Measurements from ENCODE around the gene LVRN.

LVRN gene

DNA sequence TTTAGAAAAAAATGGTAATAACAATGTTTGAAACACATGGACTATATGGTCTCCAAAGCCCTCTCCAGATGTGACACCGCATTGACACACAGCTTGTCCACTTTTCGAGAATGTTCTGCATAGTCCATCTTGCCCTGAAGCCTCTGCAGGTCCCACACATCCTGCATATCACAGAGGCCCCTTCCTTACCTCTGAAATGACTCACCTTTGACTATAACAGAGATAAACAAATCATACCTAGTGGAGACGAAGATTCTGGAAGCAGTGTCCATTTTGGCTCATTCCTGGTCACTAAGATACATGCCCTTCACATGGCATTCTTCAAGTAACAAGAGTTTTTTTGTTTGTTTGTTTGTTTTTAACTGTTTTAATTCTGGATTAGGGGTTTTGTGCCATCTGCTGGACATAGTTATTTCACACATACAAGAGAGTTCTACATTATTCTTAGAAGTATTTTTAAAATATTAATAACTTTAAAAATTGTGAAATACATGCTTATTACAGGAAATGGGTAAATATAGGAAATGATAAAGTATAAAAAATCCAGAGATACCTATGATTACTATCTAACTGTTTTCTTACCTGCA is 75.1 kb downstream of the LVRN start:
- in situ Hi-C loops (cut with HindIII; ENCODE audit: low sequenced_read_pairs), result no loop called here
- TF ChIP-seq, protein P1, sequence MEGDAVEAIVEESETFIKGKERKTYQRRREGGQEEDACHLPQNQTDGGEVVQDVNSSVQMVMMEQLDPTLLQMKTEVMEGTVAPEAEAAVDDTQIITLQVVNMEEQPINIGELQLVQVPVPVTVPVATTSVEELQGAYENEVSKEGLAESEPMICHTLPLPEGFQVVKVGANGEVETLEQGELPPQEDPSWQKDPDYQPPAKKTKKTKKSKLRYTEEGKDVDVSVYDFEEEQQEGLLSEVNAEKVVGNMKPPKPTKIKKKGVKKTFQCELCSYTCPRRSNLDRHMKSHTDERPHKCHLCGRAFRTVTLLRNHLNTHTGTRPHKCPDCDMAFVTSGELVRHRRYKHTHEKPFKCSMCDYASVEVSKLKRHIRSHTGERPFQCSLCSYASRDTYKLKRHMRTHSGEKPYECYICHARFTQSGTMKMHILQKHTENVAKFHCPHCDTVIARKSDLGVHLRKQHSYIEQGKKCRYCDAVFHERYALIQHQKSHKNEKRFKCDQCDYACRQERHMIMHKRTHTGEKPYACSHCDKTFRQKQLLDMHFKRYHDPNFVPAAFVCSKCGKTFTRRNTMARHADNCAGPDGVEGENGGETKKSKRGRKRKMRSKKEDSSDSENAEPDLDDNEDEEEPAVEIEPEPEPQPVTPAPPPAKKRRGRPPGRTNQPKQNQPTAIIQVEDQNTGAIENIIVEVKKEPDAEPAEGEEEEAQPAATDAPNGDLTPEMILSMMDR (IDR thresholded peaks at IDR 0.05; ENCODE audit: low read depth, low read length, missing control alignments), result no peak
- H3K4me3 ChIP-seq (ENCODE audit: low read depth, low read length), result no peak overlapping the region
- DNase-seq (ENCODE audit: low read depth), result no peak

DNA sequence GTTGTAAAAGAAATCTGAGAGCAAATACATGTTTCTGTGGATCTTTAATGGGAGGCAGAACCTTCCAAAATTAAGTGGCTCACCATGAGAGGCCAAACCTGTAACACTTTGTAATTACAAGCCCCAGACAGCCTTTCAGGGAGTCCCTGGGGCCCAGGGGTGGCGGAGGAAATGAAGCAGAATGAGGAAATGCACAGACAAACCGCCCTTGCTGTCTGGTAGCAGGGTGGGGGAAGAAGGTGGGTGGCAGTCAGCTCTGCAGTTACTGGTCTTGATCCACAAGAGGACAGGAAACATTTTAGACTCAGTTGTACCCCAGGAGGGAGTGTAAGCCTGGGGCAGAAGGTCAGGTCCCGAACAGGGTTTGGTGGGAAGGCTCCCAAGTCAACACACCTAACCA is 76.5 kb downstream of the LVRN start:
- TF ChIP-seq, protein P1 (IDR thresholded peaks at IDR 0.05; ENCODE audit: low read depth, low read length, missing control alignments), result no peak
- H3K4me3 ChIP-seq (ENCODE audit: low read depth, low read length), result no peak overlapping the region
- in situ Hi-C loops (cut with HindIII; ENCODE audit: low sequenced_read_pairs), result no loop called here
- no peak for DNase-seq (ENCODE audit: low read depth)

DNA sequence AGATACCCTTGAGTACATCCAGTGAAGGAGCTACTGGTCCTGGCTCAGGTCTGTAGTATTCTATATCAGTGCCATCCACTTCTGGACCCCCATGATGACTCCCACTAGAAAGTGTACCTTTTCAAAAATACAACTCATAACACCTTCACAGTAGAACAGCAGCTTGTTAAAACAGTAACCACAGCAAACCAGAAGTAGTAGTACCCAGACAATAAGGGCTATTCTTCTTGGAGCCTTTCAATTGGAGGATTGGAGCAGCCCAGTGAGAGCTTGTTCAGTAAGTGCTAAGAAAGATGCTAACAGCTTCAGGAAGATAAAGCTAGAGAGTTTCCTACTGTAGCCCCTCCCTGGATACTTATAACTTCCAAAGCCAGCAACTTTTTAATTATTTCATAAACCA is 80.1 kb downstream of the LVRN start:
- TF ChIP-seq, protein P1 (IDR thresholded peaks at IDR 0.05; ENCODE audit: low read depth, low read length, missing control alignments), result no peak
- in situ Hi-C loops (cut with HindIII; ENCODE audit: low sequenced_read_pairs), result loop anchor here (5.0 kb wide), 1 partner anchor 70 kb away; no protein-coding TSS in a partner anchor
- DNase-seq (ENCODE audit: low read depth), result no peak
- no peak overlapping the region for H3K4me3 ChIP-seq (ENCODE audit: low read depth, low read length)

DNA sequence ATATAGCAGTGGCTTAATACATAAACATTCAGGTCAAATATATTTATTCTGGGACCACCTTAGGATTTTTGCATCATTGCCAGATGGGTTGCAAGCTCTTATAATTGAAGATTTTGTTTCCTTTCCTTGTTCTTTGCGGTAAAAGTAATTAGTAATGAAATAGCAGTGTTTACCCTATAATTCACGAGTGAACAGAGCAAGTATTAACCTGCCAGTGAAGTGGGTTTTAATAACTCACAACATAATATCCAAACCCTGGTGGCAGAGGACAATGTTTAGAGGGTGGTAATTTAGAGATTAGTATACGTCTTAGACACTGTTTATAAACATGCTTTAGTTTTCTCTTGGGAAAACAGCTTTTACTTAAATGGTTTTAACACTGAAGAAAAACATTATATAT is 81.8 kb downstream of the LVRN start:
- in situ Hi-C loops (cut with HindIII; ENCODE audit: low sequenced_read_pairs), result loop anchor here (5.0 kb wide), 1 partner anchor 72 kb away; no protein-coding TSS in a partner anchor
- no peak overlapping the region for H3K4me3 ChIP-seq (ENCODE audit: low read depth, low read length)
- TF ChIP-seq, protein P1 (IDR thresholded peaks at IDR 0.05; ENCODE audit: low read depth, low read length, missing control alignments), result no peak
- no peak for DNase-seq (ENCODE audit: low read depth)

DNA sequence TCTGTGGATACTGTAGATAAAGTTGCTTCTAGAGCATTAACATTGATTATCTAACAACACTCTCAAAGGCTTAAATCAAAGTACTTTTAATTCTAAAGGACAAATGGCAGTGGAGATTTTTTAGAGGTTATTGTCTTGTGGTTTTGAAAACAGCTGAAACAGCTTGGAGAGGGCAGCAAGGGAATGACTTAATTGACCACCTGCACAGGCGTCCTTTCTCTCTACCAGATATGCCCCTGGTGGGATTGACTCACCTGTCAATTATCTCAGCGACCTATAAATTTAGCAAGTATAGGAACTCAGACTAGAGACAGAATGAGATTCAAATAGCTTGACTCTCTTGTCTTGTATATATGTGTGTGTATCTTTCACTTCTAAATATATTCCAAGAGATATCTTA is 83.5 kb downstream of the LVRN start:
- in situ Hi-C loops (cut with HindIII; ENCODE audit: low sequenced_read_pairs), result no loop called here
- TF ChIP-seq, protein P1 (IDR thresholded peaks at IDR 0.05; ENCODE audit: low read depth, low read length, missing control alignments), result no peak
- H3K4me3 ChIP-seq (ENCODE audit: low read depth, low read length), result no peak overlapping the region
- no peak for DNase-seq (ENCODE audit: low read depth)

DNA sequence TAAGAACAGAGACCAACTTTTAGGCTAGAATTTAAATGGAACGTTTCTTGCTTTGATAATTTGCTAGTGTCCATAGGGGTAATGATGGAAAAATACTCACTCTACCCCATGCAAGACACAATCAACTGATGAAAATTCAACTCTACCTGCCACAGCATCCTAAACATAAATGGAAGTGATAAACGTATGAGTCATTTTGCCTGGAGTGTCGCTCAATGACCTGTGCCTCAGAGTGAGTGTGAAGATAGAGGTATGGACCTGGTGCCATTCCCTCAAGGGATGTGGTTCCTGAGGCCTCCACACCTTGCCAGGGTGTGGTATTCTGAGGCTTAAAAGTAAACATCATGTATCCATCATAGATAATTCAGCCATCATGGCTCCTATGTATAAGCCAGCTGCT is 84.0 kb downstream of the LVRN start:
- no peak for DNase-seq (ENCODE audit: low read depth)
- H3K4me3 ChIP-seq (ENCODE audit: low read depth, low read length), result no peak overlapping the region
- in situ Hi-C loops (cut with HindIII; ENCODE audit: low sequenced_read_pairs), result no loop called here
- TF ChIP-seq, protein P1 (IDR thresholded peaks at IDR 0.05; ENCODE audit: low read depth, low read length, missing control alignments), result no peak
